ENCODE results near the gene RRAS. TPM values are rescaled to one million over a fixed set of nuclear protein-coding genes. Genes with fewer than 3 reads are reported as not detected.

Gene RRAS
- total and polyA plus RNA-seq, 2 donors from 2014 or later: 92.3 to 140 TPM

DNA sequence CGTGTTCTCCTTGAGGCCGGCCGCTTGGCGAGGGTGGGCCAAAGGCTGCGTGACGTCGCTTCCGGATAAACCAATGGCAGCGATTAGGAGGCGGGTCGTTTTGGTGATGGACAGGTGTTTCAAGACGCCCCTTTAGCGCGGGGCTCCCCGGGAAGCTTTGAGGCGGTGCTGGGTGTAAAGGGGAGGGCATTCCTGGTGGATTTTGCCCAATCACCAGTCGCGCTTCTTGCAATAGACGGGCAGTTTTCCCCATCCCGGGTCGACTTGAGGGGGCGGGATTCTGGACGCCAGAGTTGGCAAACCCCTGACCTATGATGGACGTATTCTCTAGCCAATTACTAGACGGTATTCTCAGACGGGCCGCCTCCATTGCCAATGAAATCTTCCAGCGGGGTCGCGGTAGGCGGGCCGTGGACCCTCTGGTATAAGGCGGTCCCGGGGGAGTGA is 36.9 kb upstream of the RRAS start:
- intact Hi-C loops (cut with DNase I): no loop called here
- peak overlapping the region; percentile 4 to 95 (median 87) for H3K4me3 ChIP-seq (ENCODE audit: low read length in 3 of 3)
- TF ChIP-seq, protein P1, sequence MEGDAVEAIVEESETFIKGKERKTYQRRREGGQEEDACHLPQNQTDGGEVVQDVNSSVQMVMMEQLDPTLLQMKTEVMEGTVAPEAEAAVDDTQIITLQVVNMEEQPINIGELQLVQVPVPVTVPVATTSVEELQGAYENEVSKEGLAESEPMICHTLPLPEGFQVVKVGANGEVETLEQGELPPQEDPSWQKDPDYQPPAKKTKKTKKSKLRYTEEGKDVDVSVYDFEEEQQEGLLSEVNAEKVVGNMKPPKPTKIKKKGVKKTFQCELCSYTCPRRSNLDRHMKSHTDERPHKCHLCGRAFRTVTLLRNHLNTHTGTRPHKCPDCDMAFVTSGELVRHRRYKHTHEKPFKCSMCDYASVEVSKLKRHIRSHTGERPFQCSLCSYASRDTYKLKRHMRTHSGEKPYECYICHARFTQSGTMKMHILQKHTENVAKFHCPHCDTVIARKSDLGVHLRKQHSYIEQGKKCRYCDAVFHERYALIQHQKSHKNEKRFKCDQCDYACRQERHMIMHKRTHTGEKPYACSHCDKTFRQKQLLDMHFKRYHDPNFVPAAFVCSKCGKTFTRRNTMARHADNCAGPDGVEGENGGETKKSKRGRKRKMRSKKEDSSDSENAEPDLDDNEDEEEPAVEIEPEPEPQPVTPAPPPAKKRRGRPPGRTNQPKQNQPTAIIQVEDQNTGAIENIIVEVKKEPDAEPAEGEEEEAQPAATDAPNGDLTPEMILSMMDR (IDR thresholded peaks at IDR 0.05; ENCODE audit: borderline replicate concordance, extremely low read depth, insufficient read depth): no peak
- H3K4me1 ChIP-seq (ENCODE audit: control insufficient read depth in 2 of 3, insufficient read depth in 2 of 3, low read depth in 1 of 3, low read length in 3 of 3): peaks cover 0 to 23% (median 6%) of the 10 kb centered on the region in 3 donors
- H3K9ac ChIP-seq (ENCODE audit: low read length in 3 of 3): peak overlapping the region; percentile 89 to 99 (median 99)
- peak overlapping the region; percentile 87 to 95 for H3K27ac ChIP-seq (ENCODE audit: low read depth in 2 of 2, low read length in 2 of 2)
- H3K36me3 ChIP-seq (ENCODE audit: control insufficient read depth in 2 of 3, insufficient read depth in 3 of 3, low read length in 3 of 3): peaks cover 0 to 1% (median 0%) of the 10 kb centered on the region in 3 donors
- H3K27me3 ChIP-seq (ENCODE audit: control insufficient read depth, insufficient read depth, low read length): no peaks in the 10 kb centered on the region
- FAIRE-seq (peak; percentile 99), DNase-seq (peak; percentile 100)
- H3K9me3 ChIP-seq (ENCODE audit: control insufficient read depth in 2 of 3, insufficient read depth in 1 of 3, low read length in 3 of 3): no peaks in the 10 kb centered on the region

DNA sequence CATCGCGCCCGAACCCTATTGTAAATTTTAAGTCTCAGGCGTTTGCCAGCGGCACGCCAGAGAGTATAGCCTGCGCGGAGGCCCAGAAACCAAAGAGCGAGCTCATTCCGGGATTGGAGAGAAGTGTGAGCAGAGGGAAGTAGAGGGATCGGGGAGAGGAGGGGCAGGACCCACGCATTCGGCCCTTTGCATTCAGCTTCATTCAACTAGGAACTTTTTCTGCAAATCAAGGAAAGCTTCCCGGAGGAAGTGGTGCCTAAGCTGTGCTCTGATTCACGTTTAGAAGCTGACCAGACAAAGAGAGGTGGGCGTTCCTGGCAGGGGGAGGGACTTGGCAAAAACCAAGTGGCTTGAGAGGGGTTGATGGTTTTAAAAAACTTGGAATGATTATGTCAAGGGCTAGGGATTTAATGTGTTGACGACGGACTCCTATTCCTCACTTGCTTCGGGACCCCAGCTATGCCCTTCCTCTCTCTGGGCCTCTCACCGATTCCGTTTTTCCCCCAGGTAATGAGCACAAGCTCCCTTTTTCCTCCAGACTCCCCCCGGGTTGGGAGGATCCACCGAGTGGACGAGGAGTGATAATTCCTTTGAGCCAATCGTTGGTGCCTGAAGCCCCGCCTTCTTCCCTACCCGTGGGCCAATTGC is 36.3 kb upstream of the RRAS start:
- H3K36me3 ChIP-seq (ENCODE audit: control insufficient read depth in 2 of 3, insufficient read depth in 3 of 3, low read length in 3 of 3): no peaks in the 10 kb centered on the region
- intact Hi-C loops (cut with DNase I): no loop called here
- peak overlapping the region; percentile 4 to 97 (median 72) for H3K9ac ChIP-seq (ENCODE audit: low read length in 3 of 3)
- H3K4me3 ChIP-seq (ENCODE audit: low read length in 3 of 3): peak overlapping the region; percentile 47 to 93 (median 61)
- H3K4me1 ChIP-seq (ENCODE audit: control insufficient read depth in 2 of 3, insufficient read depth in 2 of 3, low read depth in 1 of 3, low read length in 3 of 3): peaks cover 0 to 23% (median 6%) of the 10 kb centered on the region in 3 donors
- DNase-seq: peak in 3 of 5 donors; percentile 94 to 97 (median 96)
- H3K9me3 ChIP-seq (ENCODE audit: control insufficient read depth in 2 of 3, insufficient read depth in 1 of 3, low read length in 3 of 3): no peaks in the 10 kb centered on the region
- TF ChIP-seq, protein P1 (IDR thresholded peaks at IDR 0.05; ENCODE audit: borderline replicate concordance, extremely low read depth, insufficient read depth): no peak
- FAIRE-seq: no peak
- H3K27ac ChIP-seq (ENCODE audit: low read depth in 2 of 2, low read length in 2 of 2): peak overlapping the region; percentile 91 to 97
- H3K27me3 ChIP-seq (ENCODE audit: control insufficient read depth, insufficient read depth, low read length): no peaks in the 10 kb centered on the region

DNA sequence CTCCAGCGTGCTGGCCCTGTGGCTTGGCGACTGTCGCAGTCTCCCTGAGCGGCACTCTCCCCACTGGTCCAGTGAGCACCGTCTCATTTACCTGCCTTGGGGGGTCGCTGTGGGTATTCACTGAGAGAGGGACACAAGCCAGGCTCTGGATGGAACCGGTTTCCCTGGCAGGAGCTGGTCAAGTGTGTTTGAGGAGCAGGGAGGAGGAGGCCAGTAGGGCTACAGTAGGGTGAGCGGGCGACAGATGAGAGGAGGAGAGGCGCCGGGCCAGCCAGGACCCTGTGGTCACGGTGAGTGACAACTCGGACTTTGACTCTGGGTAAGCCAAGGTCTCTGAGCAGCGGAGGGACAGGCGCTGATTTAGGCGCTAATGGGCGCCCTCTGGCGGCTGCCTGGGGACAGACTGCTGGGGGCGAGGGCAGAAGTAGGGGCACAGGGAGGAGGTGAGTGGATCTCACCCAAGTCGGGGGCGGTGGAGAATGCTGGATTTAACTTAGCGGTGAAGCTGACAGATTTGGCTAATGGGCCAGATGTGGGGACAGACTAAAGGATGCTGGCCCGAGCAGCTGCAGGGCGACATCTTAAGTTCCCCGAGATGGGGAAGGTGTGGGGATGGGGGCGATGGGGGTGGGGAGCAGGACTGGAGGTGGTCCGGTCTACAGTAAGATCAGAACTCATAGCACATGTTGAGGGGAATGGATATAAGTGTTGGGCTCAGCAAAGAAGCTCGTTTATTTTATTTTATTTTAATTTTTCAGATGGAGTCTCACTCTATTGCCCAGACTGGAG is 32.4 kb upstream of the RRAS start:
- H3K9me3 ChIP-seq (ENCODE audit: control insufficient read depth in 2 of 3, insufficient read depth in 1 of 3, low read length in 3 of 3): no peaks in the 10 kb centered on the region
- TF ChIP-seq, protein P1 (IDR thresholded peaks at IDR 0.05; ENCODE audit: borderline replicate concordance, extremely low read depth, insufficient read depth): peak; percentile 86
- H3K4me1 ChIP-seq (ENCODE audit: control insufficient read depth in 2 of 3, insufficient read depth in 2 of 3, low read depth in 1 of 3, low read length in 3 of 3): peaks cover 0 to 8% (median 0%) of the 10 kb centered on the region in 3 donors
- H3K27ac ChIP-seq (ENCODE audit: low read depth in 2 of 2, low read length in 2 of 2): peak overlapping the region; percentile 41 to 71
- H3K4me3 ChIP-seq (ENCODE audit: low read length in 3 of 3): peak overlapping the region in 2 of 3 donors; percentile 19 to 41
- H3K27me3 ChIP-seq (ENCODE audit: control insufficient read depth, insufficient read depth, low read length): no peaks in the 10 kb centered on the region
- peak; percentile 85 to 93 (median 89) for DNase-seq
- no peaks in the 10 kb centered on the region for H3K36me3 ChIP-seq (ENCODE audit: control insufficient read depth in 2 of 3, insufficient read depth in 3 of 3, low read length in 3 of 3)
- intact Hi-C loops (cut with DNase I): no loop called here
- peak overlapping the region in 1 of 3 donors; percentile 67 for H3K9ac ChIP-seq (ENCODE audit: low read length in 3 of 3)
- no peak for FAIRE-seq

Data from kidney (tissue), 14 donors.